K562 (cell line): ENCODE measurements around the gene AHSP. TPM values are rescaled to one million over a fixed set of nuclear protein-coding genes. Genes with fewer than 3 reads are reported as not detected.

Experiments used
- ATAC-seq: fragments of 200-7000 bp; cut with Tn5 transposase; 3 replicates; pipeline ENCODE4 v1.9.1; 2020; ENCODE audit warnings: moderate library complexity
- BruUV-seq: library from RNA; stranded (reverse); fragments of 400-500 nt; replicated peaks from 2 replicates; lab custom pipeline; 2021; lab: Mats Ljungman, UMichigan
- CTCF ChIA-PET: fragments of 300-600 bp; formaldehyde crosslinking; extraction: SDS; loops from one replicate; lab custom pipeline; 2021; ENCODE audit warnings: low intra/inter-chr PET ratio; lab: Yijun Ruan, JAX
- POLR2A ChIA-PET: fragments of 300-600, 350-650 bp; sonication (Branson Sonifier 250); formaldehyde crosslinking; extraction: SDS; loops from one replicate; lab custom pipeline; 2021; ENCODE audit warnings: antibody characterized with exemption, inconsistent platforms; lab: Yijun Ruan, JAX
- DNase-seq, 4 experiments: peaks; one replicate each; pipeline versions ENCODE4 v3.0.0 to v3.0.0-alpha.2; 2011 to 2018; ENCODE audit warnings: low spot score in 3 of 4, mixed read lengths in 3 of 4; ENCODE audit errors: extremely low read depth in 1 of 4
- FAIRE-seq: peaks from 2 replicates; lab custom pipeline; 2011; peaks lifted over from hg19 to GRCh38; lab: Jason Lieb, UNC
- H2AFZ ChIP-seq: 2 replicates; pipeline ENCODE4 v1.6.0; 2011; ENCODE audit warnings: low read depth, low read length, control low read depth, inconsistent platforms
- H3K27ac ChIP-seq: fragments of 200-600 bp; 3 replicates; pipeline ENCODE4 v1.8.0; 2011; ENCODE audit warnings: low read depth, mild to moderate bottlenecking, control low read depth, inconsistent platforms, low read length, moderate library complexity, mixed read lengths; ENCODE audit errors: extremely low read depth
- H3K27me3 ChIP-seq, 2 experiments: fragments of 300-600 bp in 1 of 2; 2 replicates in 1 of 2; 3 replicates in 1 of 2; pipeline versions ENCODE4 v1.6.0 to v1.8.0; 2011; ENCODE audit warnings: inconsistent platforms in 2 of 2, low read length in 2 of 2, mild to moderate bottlenecking in 1 of 2, mixed read lengths in 1 of 2, moderate library complexity in 1 of 2; ENCODE audit not compliant: control insufficient read depth in 2 of 2, insufficient read depth in 2 of 2
- H3K36me3 ChIP-seq: fragments of 300-600 bp; 3 replicates; pipeline ENCODE4 v1.8.0; 2011; ENCODE audit warnings: mild to moderate bottlenecking, low read length, inconsistent platforms; ENCODE audit not compliant: control insufficient read depth, insufficient read depth
- H3K4me1 ChIP-seq, 2 experiments: fragments of 200-600 bp in 1 of 2; replicated peaks in 1 of 2; 2 replicates in 1 of 2; 3 replicates in 1 of 2; pipeline versions ENCODE4 v1.5.1 to v1.8.0; 2011; ENCODE audit warnings: inconsistent platforms in 2 of 2, low read length in 2 of 2, mild to moderate bottlenecking in 1 of 2, mixed read lengths in 1 of 2, moderate library complexity in 1 of 2; ENCODE audit not compliant: control insufficient read depth in 2 of 2, insufficient read depth in 2 of 2
- H3K4me2 ChIP-seq: 2 replicates; pipeline ENCODE4 v1.6.1; 2011; ENCODE audit warnings: low read length, control low read depth, inconsistent platforms, mixed read lengths; ENCODE audit not compliant: insufficient read depth
- H3K4me3 ChIP-seq: fragments of 200-600 bp; sonication (generic), shearing (Covaris generic); 2 replicates; pipeline ENCODE4 v1.5.1; 2016; ENCODE audit warnings: control low read depth, inconsistent platforms
- H3K79me2 ChIP-seq: fragments of 200-600 bp; 3 replicates; pipeline ENCODE4 v1.8.0; 2011; ENCODE audit warnings: low read length, inconsistent platforms; ENCODE audit not compliant: control insufficient read depth, insufficient read depth
- H3K9ac ChIP-seq, 2 experiments: 2 replicates each; pipeline versions ENCODE4 v1.6.0 to v1.6.1; 2011; ENCODE audit warnings: low read depth in 2 of 2, low read length in 2 of 2, control low read depth in 1 of 2, inconsistent platforms in 1 of 2, mild to moderate bottlenecking in 1 of 2, mixed read lengths in 1 of 2; ENCODE audit not compliant: insufficient read depth in 1 of 2
- H3K9me1 ChIP-seq: one replicate; pipeline ENCODE4 v1.6.0; 2011; ENCODE audit warnings: inconsistent platforms, mild to moderate bottlenecking, low read length, moderate library complexity; ENCODE audit not compliant: control insufficient read depth, insufficient read depth
- H3K9me3 ChIP-seq: replicated peaks from 2 replicates; pipeline ENCODE4 v1.5.1; 2011; ENCODE audit warnings: low read depth, low read length, inconsistent platforms; ENCODE audit not compliant: control insufficient read depth, insufficient read depth
- H4K20me1 ChIP-seq: replicated peaks from 2 replicates; pipeline ENCODE4 v1.6.1; 2011; ENCODE audit warnings: low read length, inconsistent platforms, mixed read lengths; ENCODE audit not compliant: control insufficient read depth, insufficient read depth
- BRD9 ChIP-seq: fragments of 450-650 bp; IDR thresholded peaks from 2 replicates; pipeline ENCODE4 v1.6.1; 2018; ENCODE audit warnings: low read depth; ENCODE audit not compliant: partially characterized antibody
- CBFA2T2 ChIP-seq: fragments of 450-650 bp; conservative IDR thresholded peaks from 2 replicates; pipeline ENCODE4 v1.6.1; 2017; ENCODE audit warnings: mild to moderate bottlenecking
- CBFB ChIP-seq: sonication (generic); formaldehyde crosslinking; IDR thresholded peaks from 2 replicates; pipeline ENCODE4 v1.4.0; 2020; ENCODE audit warnings: mild to moderate bottlenecking, missing genetic modification reagents
- GTF2F1 ChIP-seq: IDR thresholded peaks from 2 replicates; pipeline ENCODE4 v1.6.1; 2011; ENCODE audit warnings: low read depth, low read length, improper control_type of control experiment
- HMG20B ChIP-seq: fragments of 250-450 bp; sonication (Bioruptor Pico); IDR thresholded peaks from 2 replicates; pipeline ENCODE4 v1.5.0; 2021; ENCODE audit warnings: mild to moderate bottlenecking
- TEAD2 ChIP-seq: fragments of 450-650 bp; IDR thresholded peaks from 2 replicates; pipeline ENCODE4 v1.6.1; 2016; ENCODE audit warnings: missing genetic modification characterization, control low read depth, missing compliant biosample characterization
- ZNF668 ChIP-seq: fragments of 250-450 bp; sonication (Bioruptor Pico); IDR thresholded peaks from 2 replicates; pipeline ENCODE4 v1.8.0; 2022; ENCODE audit warnings: mild to moderate bottlenecking, inconsistent platforms
- WGBS: fragments of 100-300 bp; shearing (Covaris generic); methylation state at CpG from one replicate; pipeline ENCODE4 v1.1.6; 2016; ENCODE audit warnings: low coverage, mixed read lengths; ENCODE audit not compliant: insufficient coverage; ENCODE audit errors: missing lambda C conversion rate; 5-methylcytosine and 5-hydroxymethylcytosine counted together
- in situ Hi-C: fragments of 300-500 bp; cut with MboI; formaldehyde crosslinking; loops from 4 replicates; pipeline ENCODE4 v1.15.0; 2018; ENCODE audit warnings: inconsistent platforms, mixed read lengths
- intact Hi-C: fragments of 100-400 bp; cut with micrococcal nuclease; formaldehyde crosslinking; loops from 2 replicates; pipeline ENCODE4 v1.14.2; 2022
- polyA plus RNA-seq, 8 experiments: library from polyadenylated mRNA; depleted of rRNA in 4 of 8; stranded (reverse) in 5 of 8; unstranded in 3 of 8; fragments of >200 nt; fragmentation: Nextera tagmentation in 2 of 8; fragmentation: Illumina TruSeq in 1 of 8; extraction: Ambion mirVana in 2 of 8; extraction: Trizol in 1 of 8; gene quantifications; 2 replicates each; pipeline versions ENCODE4 v1.2.1 to v1.2.3, GENCODE V29; 2011 to 2014; ENCODE audit warnings: inconsistent platforms in 1 of 8, missing spikeins in 1 of 8
- total RNA-seq, 7 experiments: library from RNA; depleted of rRNA in 6 of 7; stranded (reverse); fragments of >200 nt in 6 of 7; fragmentation: Illumina TruSeq in 2 of 7; extraction: Trizol in 2 of 7; gene quantifications; 2 replicates each; pipeline versions ENCODE4 v1.2.1 to v1.2.3, GENCODE V29; 2011 to 2021; ENCODE audit warnings: low replicate concordance in 1 of 7
- TF ChIP-seq, protein P1 (sequence below): fragments of 450-650 bp; IDR thresholded peaks from 2 replicates; pipeline ENCODE4 v1.6.1; 2017; ENCODE audit warnings: antibody characterized with exemption

Gene AHSP
- total and polyA plus RNA-seq, 9 of the 15 experiments (the other 6 are each of a cell fraction or from before 2014, with no cell fraction given), result 6.6 to 99.1 (median 25.8) TPM

- H3K9ac ChIP-seq, result no peak overlapping the region
- BruUV-seq, result no TSS peak
- no peak overlapping the region for H3K27ac ChIP-seq
- POLR2A ChIA-PET, result interaction anchor here (1.5 kb wide), 1 partner anchor 17 kb away, joined by 4 read pairs; no protein-coding TSS in a partner anchor
- intact Hi-C loops, result no loop called here
- H3K9me1 ChIP-seq, result no peaks in the 10 kb centered on the region
- no peak overlapping the region for H2AFZ ChIP-seq
- in situ Hi-C loops, result no loop called here
- no peaks in the 10 kb centered on the region for H3K27me3 ChIP-seq
- no peak overlapping the region for H3K4me3 ChIP-seq
- H3K4me2 ChIP-seq, result no peak overlapping the region
- WGBS, result 98% methylated on average over 20 of the region's 21 CpGs
- H3K36me3 ChIP-seq, result no peaks in the 10 kb centered on the region
- no peak for TF ChIP-seq CBFB (CRISPR knock-in tag)
- H3K9me3 ChIP-seq, result peaks cover 9% of the 10 kb centered on the region; the same call in 1 of the 2 replicates
- H4K20me1 ChIP-seq, result no peaks in the 10 kb centered on the region
- H3K4me1 ChIP-seq, result peaks cover 7 to 16% of the 10 kb centered on the region in 2 experiments; a peak in 3 of 5 replicates
- ATAC-seq (no peak), FAIRE-seq (no peak), DNase-seq (no peak)
- no peaks in the 10 kb centered on the region for H3K79me2 ChIP-seq
- CTCF ChIA-PET, result no interaction called here
Observed at GRCh38 chr16:31536804-31537361, 9.2 kb downstream of the AHSP start.

- Histone ChIP-seq H3K36me3 (no peaks in the 10 kb centered on the region), H3K27ac (no peak overlapping the region), H3K27me3 (no peaks in the 10 kb centered on the region), H4K20me1 (no peaks in the 10 kb centered on the region), H3K9ac (no peak overlapping the region), H3K4me3 (no peak overlapping the region), H3K9me1 (no peaks in the 10 kb centered on the region), H3K4me2 (no peak overlapping the region), H3K9me3 (peaks cover 9% of the 10 kb centered on the region), H3K79me2 (no peaks in the 10 kb centered on the region), H2AFZ (no peak overlapping the region), H3K4me1 (peaks cover 7 to 16% of the 10 kb centered on the region in 2 experiments; a peak in 3 of 5 replicates)
- FAIRE-seq, result no peak
- ChIA-PET POLR2A (no interaction called here), CTCF (no interaction called here)
- ATAC-seq, result no peak
- in situ Hi-C loops (no loop called here), intact Hi-C loops (no loop called here)
- no peak for DNase-seq
- no TSS peak for BruUV-seq
- WGBS, result 91% methylated on average over 9 of the region's 57 CpGs
- TF ChIP-seq HMG20B (CRISPR knock-in tag), result no peak
- no peak for TF ChIP-seq CBFA2T2
- TF ChIP-seq BRD9, result no peak
- TF ChIP-seq TEAD2 (tag), result no peak
- no peak for TF ChIP-seq GTF2F1
- TF ChIP-seq, protein P1, sequence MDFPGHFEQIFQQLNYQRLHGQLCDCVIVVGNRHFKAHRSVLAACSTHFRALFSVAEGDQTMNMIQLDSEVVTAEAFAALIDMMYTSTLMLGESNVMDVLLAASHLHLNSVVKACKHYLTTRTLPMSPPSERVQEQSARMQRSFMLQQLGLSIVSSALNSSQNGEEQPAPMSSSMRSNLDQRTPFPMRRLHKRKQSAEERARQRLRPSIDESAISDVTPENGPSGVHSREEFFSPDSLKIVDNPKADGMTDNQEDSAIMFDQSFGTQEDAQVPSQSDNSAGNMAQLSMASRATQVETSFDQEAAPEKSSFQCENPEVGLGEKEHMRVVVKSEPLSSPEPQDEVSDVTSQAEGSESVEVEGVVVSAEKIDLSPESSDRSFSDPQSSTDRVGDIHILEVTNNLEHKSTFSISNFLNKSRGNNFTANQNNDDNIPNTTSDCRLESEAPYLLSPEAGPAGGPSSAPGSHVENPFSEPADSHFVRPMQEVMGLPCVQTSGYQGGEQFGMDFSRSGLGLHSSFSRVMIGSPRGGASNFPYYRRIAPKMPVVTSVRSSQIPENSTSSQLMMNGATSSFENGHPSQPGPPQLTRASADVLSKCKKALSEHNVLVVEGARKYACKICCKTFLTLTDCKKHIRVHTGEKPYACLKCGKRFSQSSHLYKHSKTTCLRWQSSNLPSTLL, result no peak
- no peak for TF ChIP-seq ZNF668 (CRISPR knock-in tag)
Observed at GRCh38 chr16:31537362-31538242, 9.9 kb downstream of the AHSP start.
